ENCODE measurements around the gene ZDHHC19. TPM values are rescaled to one million over a fixed set of nuclear protein-coding genes. Genes with fewer than 3 reads are reported as not detected.

ZDHHC19 gene
- total RNA-seq, 6 experiments from 2014 or later = 0.18 to 5.8 (median 0.80) TPM

DNA sequence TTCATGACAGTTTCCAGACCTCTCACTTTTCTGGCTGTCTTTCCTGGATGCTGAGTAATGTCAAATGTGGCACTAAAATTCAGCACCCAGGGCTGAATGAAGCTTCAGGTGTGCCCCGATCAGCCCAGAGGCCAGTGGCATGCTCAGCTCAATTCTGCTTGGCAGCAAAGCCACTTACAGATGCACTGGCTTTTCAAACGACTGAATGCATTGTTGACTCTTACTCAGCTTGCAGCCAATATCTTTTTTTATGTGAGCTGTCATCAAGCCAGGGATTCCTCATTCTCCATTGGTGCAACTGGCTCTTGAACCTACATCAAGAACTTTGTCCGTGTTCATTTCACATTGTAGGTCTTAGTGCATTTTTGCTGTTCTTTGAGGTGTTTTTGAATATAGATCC, 60.7 kb downstream of the ZDHHC19 start:
- H3K4me3 ChIP-seq = no peak overlapping the region
- peak in 1 of 3 donors; percentile 58 for DNase-seq
- TF ChIP-seq POLR2A (IDR thresholded peaks at IDR 0.05) = no peak
- no peak for TF ChIP-seq CTCF (IDR thresholded peaks at IDR 0.05)
- H3K36me3 ChIP-seq = no peaks in the 10 kb centered on the region
- ATAC-seq = peak in 2 of 4 donors; percentile 72 to 82
- no peaks in the 10 kb centered on the region for H3K9me3 ChIP-seq
- 34% methylated on average over 2 of the region's 3 CpGs for WGBS (ENCODE audit: insufficient coverage, low coverage, low lambda C conversion rate, missing lambda C conversion rate)
- H3K27ac ChIP-seq = no peak overlapping the region
- intact Hi-C loops (cut with DNase I) = no loop called here
- H3K4me1 ChIP-seq = peaks cover 0 to 7% (median 0%) of the 10 kb centered on the region in 4 donors
- no peaks in the 10 kb centered on the region for H3K27me3 ChIP-seq

GRCh38 chr3:196149831-196150301, 61.3 kb downstream of the ZDHHC19 start:
- ATAC-seq (peak in 1 of 4 donors; percentile 24), DNase-seq (no peak)
- Histone ChIP-seq H3K27ac (no peak overlapping the region), H3K4me1 (peaks cover 0 to 7% (median 0%) of the 10 kb centered on the region in 4 donors), H3K27me3 (no peaks in the 10 kb centered on the region), H3K9me3 (no peaks in the 10 kb centered on the region), H3K4me3 (no peak overlapping the region), H3K36me3 (no peaks in the 10 kb centered on the region)
- intact Hi-C loops (cut with DNase I) = loop anchor here in 1 of 2 donors (10.0 kb wide), 1 partner anchor 65 kb away; the partner anchor contains the start of gene TFRC
- 70% methylated on average over 4 of the region's 7 CpGs for WGBS (ENCODE audit: insufficient coverage, low coverage, low lambda C conversion rate, missing lambda C conversion rate)
- TF ChIP-seq CTCF (IDR thresholded peaks at IDR 0.05) = no peak
- no peak for TF ChIP-seq POLR2A (IDR thresholded peaks at IDR 0.05)

DNA sequence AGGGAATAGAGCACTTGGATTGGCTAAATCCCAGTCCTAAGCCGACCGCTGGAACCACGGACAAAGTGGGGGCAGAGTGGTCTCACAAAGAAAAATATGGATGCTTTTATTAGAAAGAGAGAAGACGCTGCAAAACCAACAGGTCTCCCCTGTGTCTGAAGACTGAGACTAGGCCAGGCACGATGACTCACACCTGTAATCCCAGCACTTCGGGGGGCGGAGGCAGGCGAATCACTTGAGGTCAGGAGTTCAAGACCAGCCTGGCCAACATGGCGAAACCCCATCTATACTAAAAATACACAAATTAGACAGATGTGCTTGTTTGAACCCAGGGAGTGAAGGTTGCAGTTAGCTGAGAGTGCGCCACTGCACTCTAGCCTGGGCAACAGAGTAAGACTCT, 61.8 kb downstream of the ZDHHC19 start:
- intact Hi-C loops (cut with DNase I) = loop anchor here in 1 of 2 donors (10.0 kb wide), 1 partner anchor 65 kb away; the partner anchor contains the start of gene TFRC
- 92% methylated on average over 9 of the region's 10 CpGs for WGBS (ENCODE audit: insufficient coverage, low coverage, low lambda C conversion rate, missing lambda C conversion rate)
- DNase-seq (no peak), ATAC-seq (no peak)
- peaks cover 0 to 7% (median 0%) of the 10 kb centered on the region in 4 donors for H3K4me1 ChIP-seq
- TF ChIP-seq CTCF (IDR thresholded peaks at IDR 0.05) (no peak), POLR2A (IDR thresholded peaks at IDR 0.05) (no peak)
- H3K4me3 ChIP-seq = no peak overlapping the region
- no peak overlapping the region for H3K27ac ChIP-seq
- no peaks in the 10 kb centered on the region for H3K36me3 ChIP-seq
- no peaks in the 10 kb centered on the region for H3K9me3 ChIP-seq
- no peaks in the 10 kb centered on the region for H3K27me3 ChIP-seq

Small RNAs within 50 kb of the gene (small RNA-seq; reads per million reads assigned to genes)
- gene RF00019 = 0 reads per million in 2 experiments

Other genes with a start within 250 kb of the ZDHHC19 start
- gene TFRC, start 129.3 kb downstream of the ZDHHC19 start, total RNA-seq = 100 to 1,000 TPM in 1 of 6 experiments, 10 to 100 TPM in 5; 20.5 to 132 (median 70.7) TPM
- 100 to 1,000 TPM in 2 of 6 experiments, 10 to 100 TPM in 4; 23.1 to 129 (median 64.0) TPM for gene SLC51A, start 5.1 kb upstream of the ZDHHC19 start, total RNA-seq
- gene PCYT1A, start 76.3 kb upstream of the ZDHHC19 start, total RNA-seq = 10 to 100 TPM; 20.8 to 43.2 (median 28.8) TPM
- gene DYNLT2B, start 106.8 kb upstream of the ZDHHC19 start, total RNA-seq = 1 to 10 TPM in 3 of 6 experiments, under 1 TPM in 1, not detected in 2; 0.62 to 2.6 (median 1.4) TPM
- 1 to 10 TPM in 1 of 6 experiments, under 1 TPM in 1, not detected in 4; 0.59 to 1.7 TPM for gene TM4SF19, start 127.0 kb upstream of the ZDHHC19 start, total RNA-seq
- gene UBXN7, start 221.0 kb upstream of the ZDHHC19 start, total RNA-seq = 10 to 100 TPM in 4 of 6 experiments, 1 to 10 TPM in 2; 4.9 to 22.3 (median 19.1) TPM